AG04449 (cell line): ENCODE data around the gene RNF13.

Experiments
- CTCF ChIA-PET: fragments of 350-600 bp; formaldehyde crosslinking; extraction: SDS; loops from one replicate; lab custom pipeline; 2021; ENCODE audit warnings: antibody characterized with exemption; lab: Yijun Ruan, JAX
- POLR2A ChIA-PET: fragments of 400-600, 350-600 bp; formaldehyde crosslinking; extraction: SDS; loops from one replicate; lab custom pipeline; 2020; ENCODE audit warnings: antibody characterized with exemption, inconsistent platforms; lab: Yijun Ruan, JAX
- DNase-seq: peaks from one replicate; pipeline ENCODE4 v3.0.0-alpha.2; 2010; ENCODE audit warnings: low read depth, low spot score
- H3K4me3 ChIP-seq: 2 replicates; pipeline ENCODE4 v1.5.1; 2011; ENCODE audit warnings: low read depth, mild to moderate bottlenecking, control low read depth, low read length
- CTCF ChIP-seq: IDR thresholded peaks from one replicate; pipeline ENCODE4 v1.5.1; 2011; ENCODE audit warnings: mild to moderate bottlenecking, moderate library complexity, low read length, control low read depth, inconsistent platforms; ENCODE audit not compliant: insufficient read depth; ENCODE audit errors: missing control alignments

RNF13 gene

DNA sequence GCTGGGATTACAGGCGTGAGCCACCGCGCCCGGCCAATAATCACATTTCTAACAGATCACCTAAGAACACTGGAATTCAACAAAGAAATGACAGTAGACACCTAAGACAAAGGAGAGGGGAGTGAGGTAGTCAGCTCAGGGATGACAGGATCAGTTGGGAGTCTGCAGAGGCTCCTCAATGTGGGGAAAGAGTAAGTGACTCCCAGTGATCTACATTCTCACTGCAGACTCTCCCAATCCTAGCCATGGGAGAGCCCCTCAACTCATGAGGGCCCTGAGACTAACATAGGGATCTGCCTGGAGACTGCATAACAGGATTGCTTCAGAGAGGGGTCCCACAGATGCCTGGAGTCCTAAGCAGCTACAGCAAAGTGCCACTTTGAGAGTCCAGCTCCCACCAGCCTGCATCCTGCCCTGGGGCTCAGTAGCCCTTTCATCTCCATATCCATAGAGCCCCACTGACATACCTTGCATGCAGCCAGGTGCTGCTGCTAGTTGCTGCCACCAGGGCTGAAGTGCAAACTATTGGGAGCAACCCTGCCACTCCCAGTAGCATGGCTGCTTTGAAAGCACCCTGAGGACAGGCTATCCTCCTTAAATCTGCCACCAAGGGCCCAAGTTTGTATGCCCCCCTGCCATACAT is 179.5 kb downstream of the RNF13 start:
- no peak for TF ChIP-seq CTCF
- no peak overlapping the region for H3K4me3 ChIP-seq
- POLR2A ChIA-PET, result no interaction called here
- CTCF ChIA-PET, result no interaction called here
- no peak for DNase-seq

DNA sequence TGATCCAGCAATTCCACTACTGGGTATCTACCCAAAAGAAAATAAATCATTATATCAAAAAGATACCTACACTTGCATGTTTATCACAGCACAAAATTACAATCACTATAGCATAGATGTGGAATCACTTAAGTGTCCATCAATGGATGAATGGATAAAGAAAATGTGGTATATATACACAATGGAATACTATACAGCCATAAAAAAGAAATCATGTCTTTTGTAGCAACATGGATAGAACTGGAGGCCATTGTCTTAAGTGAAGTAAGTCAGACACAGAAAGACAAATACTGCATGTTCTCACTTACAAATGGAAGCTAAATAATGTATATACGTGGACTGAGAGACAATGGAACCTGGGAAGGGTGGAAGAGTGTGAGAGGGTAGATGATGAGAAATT is 185.9 kb downstream of the RNF13 start:
- no peak overlapping the region for H3K4me3 ChIP-seq
- DNase-seq, result no peak
- TF ChIP-seq CTCF, result no peak
- ChIA-PET POLR2A (no interaction called here), CTCF (no interaction called here)

GRCh38 chr3:149999421-149999820 is 186.4 kb downstream of the RNF13 start:
- no peak for TF ChIP-seq CTCF
- CTCF ChIA-PET, result no interaction called here

DNA sequence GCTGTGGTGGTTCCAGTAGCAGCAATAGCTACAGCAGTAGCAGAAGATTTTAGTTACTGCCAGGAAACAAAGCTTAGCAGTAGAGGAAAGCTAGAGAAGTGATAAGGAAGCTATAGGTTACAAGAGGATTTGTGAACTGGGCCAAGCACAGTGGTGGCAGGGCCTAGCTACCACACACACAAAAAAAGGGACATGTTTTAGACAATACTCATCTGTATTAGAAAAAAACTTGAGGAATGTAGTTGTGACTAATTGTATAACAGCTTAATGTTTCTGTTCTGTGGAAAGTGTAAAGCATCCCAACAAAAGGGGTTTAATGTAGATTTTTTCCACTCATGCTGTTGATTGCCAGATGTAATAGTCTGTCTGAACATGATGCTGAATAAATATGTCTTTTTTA is 187.6 kb downstream of the RNF13 start:
- no peak overlapping the region for H3K4me3 ChIP-seq
- ChIA-PET CTCF (interaction anchor here (0.8 kb wide), 2 partner anchors 11 to 184 kb away, joined by 3 read pairs; no protein-coding TSS in a partner anchor), POLR2A (no interaction called here)
- no peak for TF ChIP-seq CTCF
- no peak for DNase-seq

More at GRCh38 chr3:149999421-149999820, 186.4 kb downstream of the RNF13 start:
- DNase-seq, result no peak
- H3K4me3 ChIP-seq, result no peak overlapping the region
- POLR2A ChIA-PET, result no interaction called here

DNA sequence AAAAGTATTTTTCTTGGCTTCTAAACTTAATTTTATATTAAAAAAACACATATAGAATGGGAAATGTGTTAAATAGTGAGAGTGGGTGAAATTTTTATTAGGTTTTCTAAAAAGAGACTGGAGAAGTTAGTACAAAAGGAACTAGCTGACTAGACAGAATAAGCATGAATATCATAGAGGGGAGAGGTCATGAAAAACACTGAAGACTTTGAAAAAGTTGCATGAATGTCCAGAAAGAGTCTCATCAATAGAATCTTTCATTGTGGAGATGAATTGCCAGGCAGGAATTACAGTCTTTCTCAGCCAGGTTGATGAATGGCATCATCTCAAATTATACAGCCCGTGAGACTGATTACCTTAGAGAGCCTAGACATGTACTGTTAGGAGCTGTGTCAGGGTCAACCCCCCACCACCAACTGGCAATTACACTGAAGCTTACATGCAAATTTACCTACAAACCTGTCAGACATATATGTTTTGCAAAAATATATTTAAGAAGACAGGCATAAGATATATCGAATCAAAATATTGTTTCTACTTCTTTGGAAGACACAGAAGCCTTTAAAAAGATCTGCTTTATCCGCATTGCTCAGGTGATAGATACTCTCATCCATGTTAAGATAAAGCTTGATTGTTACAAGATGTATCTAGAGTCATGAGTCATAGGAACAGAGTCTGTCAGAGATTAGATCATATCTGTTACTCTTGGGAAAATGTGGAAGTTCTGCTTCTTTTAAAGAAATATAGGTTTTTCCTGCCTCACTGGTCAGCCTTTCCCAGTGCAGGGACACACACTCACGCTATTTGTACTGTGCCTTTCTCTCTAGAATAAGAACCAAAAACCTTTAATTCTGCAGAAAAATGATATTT is 192.5 kb downstream of the RNF13 start:
- ChIA-PET POLR2A (no interaction called here), CTCF (interaction anchor here (1.4 to 1.5 kb wide), 3 partner anchors 12 to 179 kb away, joined by 3 to 4 read pairs (median 4); no protein-coding TSS in a partner anchor)
- no peak for TF ChIP-seq CTCF
- no peak overlapping the region for H3K4me3 ChIP-seq
- no peak for DNase-seq

- ChIA-PET POLR2A (no interaction called here), CTCF (interaction anchor here (1.4 to 1.5 kb wide), 3 partner anchors 10 to 177 kb away, joined by 3 to 4 read pairs (median 4); no protein-coding TSS in a partner anchor)
- no peak for DNase-seq
- no peak overlapping the region for H3K4me3 ChIP-seq
- no peak for TF ChIP-seq CTCF
These were observed 193.8 kb downstream of the RNF13 start for GRCh38 chr3:150006794-150007193.
